K562 (cell line): ENCODE measurements around the gene PIH1D1. TPM values are rescaled to one million over a fixed set of nuclear protein-coding genes. Genes with fewer than 3 reads are reported as not detected.
A peak's percentile ranks its signal among the peaks of the same experiment; 100 is the strongest.

ENCODE experiments used
- CREB3 ChIP-seq: fragments of 450-650 bp; conservative IDR thresholded peaks from 2 replicates; pipeline ENCODE4 v1.6.1; 2016; ENCODE audit warnings: missing genetic modification characterization, low read depth, mild to moderate bottlenecking, missing compliant biosample characterization, moderate library complexity
- EP300 ChIP-seq: IDR thresholded peaks from 2 replicates; pipeline ENCODE4 v1.6.1; 2012; ENCODE audit warnings: low read length, improper control_type of control experiment
- ETV5 ChIP-seq: sonication (generic); formaldehyde crosslinking; IDR thresholded peaks from 2 replicates; pipeline ENCODE4 v1.4.0; 2020; ENCODE audit warnings: low read depth, mild to moderate bottlenecking, missing genetic modification reagents
- FOXK1 ChIP-seq: sonication (generic); formaldehyde crosslinking; IDR thresholded peaks from 2 replicates; pipeline ENCODE4 v1.8.0; 2022; ENCODE audit warnings: missing genetic modification reagents, mild to moderate bottlenecking, borderline replicate concordance
- FOXP1 ChIP-seq: sonication (generic); formaldehyde crosslinking; IDR thresholded peaks from 2 replicates; pipeline ENCODE4 v1.8.0; 2022; ENCODE audit warnings: mild to moderate bottlenecking, missing genetic modification reagents
- MCM5 ChIP-seq: fragments of 450-650 bp; IDR thresholded peaks from 2 replicates; pipeline ENCODE4 v1.6.1; 2016; ENCODE audit warnings: low read depth
- PBX2 ChIP-seq, 2 experiments: IDR thresholded peaks in 1 of 2; conservative IDR thresholded peaks in 1 of 2; 2 replicates each; pipeline ENCODE4 v1.6.1; 2016; ENCODE audit warnings: low read depth in 2 of 2, mild to moderate bottlenecking in 1 of 2, missing compliant biosample characterization in 1 of 2, missing genetic modification characterization in 1 of 2, moderate library complexity in 1 of 2
- PRMT5 ChIP-seq: sonication (generic); formaldehyde crosslinking; IDR thresholded peaks from 2 replicates; pipeline ENCODE4 v1.5.0; 2020; ENCODE audit warnings: missing genetic modification reagents
- PRPF4 ChIP-seq: fragments of 200-400 bp; formaldehyde crosslinking; IDR thresholded peaks from one replicate; pipeline ENCODE4 v1.6.1; 2017; ENCODE audit warnings: low read length, low read depth, mild to moderate bottlenecking; ENCODE audit not compliant: insufficient read depth, poor library complexity, severe bottlenecking
- SIRT6 ChIP-seq: IDR thresholded peaks from one replicate; pipeline ENCODE4 v1.6.1; 2012; ENCODE audit warnings: low read depth, mild to moderate bottlenecking, control low read depth, inconsistent platforms, low read length, moderate library complexity
- SP1 ChIP-seq: sonication (generic); formaldehyde crosslinking; IDR thresholded peaks from 2 replicates; pipeline ENCODE4 v1.8.1; 2022; ENCODE audit warnings: mild to moderate bottlenecking, missing genetic modification reagents
- SRSF1 ChIP-seq: fragments of 200-400 bp; formaldehyde crosslinking; IDR thresholded peaks from 2 replicates; pipeline ENCODE4 v1.6.1; 2017; ENCODE audit warnings: mild to moderate bottlenecking, low read depth, low read length, moderate library complexity
- TOE1 ChIP-seq, 2 experiments: fragments of 450-650 bp in 1 of 2; sonication (generic) in 1 of 2; formaldehyde crosslinking in 1 of 2; IDR thresholded peaks; 2 replicates each; pipeline versions ENCODE4 v1.7.1 to v1.8.0; 2016 to 2022; ENCODE audit warnings: borderline replicate concordance in 2 of 2, mild to moderate bottlenecking in 2 of 2, antibody characterized with exemption in 1 of 2, inconsistent platforms in 1 of 2, low read depth in 1 of 2, missing genetic modification reagents in 1 of 2, moderate library complexity in 1 of 2
- TRIM28 ChIP-seq: fragments of 450-650 bp; IDR thresholded peaks from 2 replicates; pipeline ENCODE4 v1.6.1; 2017
- TSC22D4 ChIP-seq: fragments of 450-650 bp; IDR thresholded peaks from 2 replicates; pipeline ENCODE4 v1.6.1; 2016; ENCODE audit warnings: missing genetic modification characterization, missing biosample characterization, control low read depth
- ZBTB34 ChIP-seq: fragments of 250-450 bp; sonication (Bioruptor Pico); IDR thresholded peaks from 2 replicates; pipeline ENCODE4 v1.8.0; 2021; ENCODE audit warnings: mild to moderate bottlenecking, moderate library complexity
- ZNF124 ChIP-seq: sonication (generic); formaldehyde crosslinking; IDR thresholded peaks from 2 replicates; pipeline ENCODE4 v1.8.1; 2022; ENCODE audit warnings: missing genetic modification reagents
- ZNF133 ChIP-seq: fragments of 250-450 bp; sonication (Bioruptor Pico); IDR thresholded peaks from 2 replicates; pipeline ENCODE4 v1.4.0; 2020; ENCODE audit warnings: mild to moderate bottlenecking
- ZNF253 ChIP-seq: fragments of 250-450 bp; sonication (Bioruptor Pico); conservative IDR thresholded peaks from 2 replicates; pipeline ENCODE4 v1.6.1; 2021; ENCODE audit warnings: mild to moderate bottlenecking
- ZNF518B ChIP-seq: fragments of 250-450 bp; sonication (Bioruptor Pico); IDR thresholded peaks from 2 replicates; pipeline ENCODE4 v1.5.0; 2021; ENCODE audit warnings: mild to moderate bottlenecking, moderate library complexity
- ZNF695 ChIP-seq: fragments of 450-650 bp; formaldehyde crosslinking; IDR thresholded peaks from 2 replicates; pipeline ENCODE4 v1.4.0; 2020; ENCODE audit warnings: mild to moderate bottlenecking, moderate library complexity
- polyA plus RNA-seq, 8 experiments: library from polyadenylated mRNA; depleted of rRNA in 4 of 8; stranded (reverse) in 5 of 8; unstranded in 3 of 8; fragments of >200 nt; fragmentation: Nextera tagmentation in 2 of 8; fragmentation: Illumina TruSeq in 1 of 8; extraction: Ambion mirVana in 2 of 8; extraction: Trizol in 1 of 8; gene quantifications; 2 replicates each; pipeline versions ENCODE4 v1.2.1 to v1.2.3, GENCODE V29; 2011 to 2014; ENCODE audit warnings: inconsistent platforms in 1 of 8, missing spikeins in 1 of 8
- total RNA-seq, 7 experiments: library from RNA; depleted of rRNA in 6 of 7; stranded (reverse); fragments of >200 nt in 6 of 7; fragmentation: Illumina TruSeq in 2 of 7; extraction: Trizol in 2 of 7; gene quantifications; 2 replicates each; pipeline versions ENCODE4 v1.2.1 to v1.2.3, GENCODE V29; 2011 to 2021; ENCODE audit warnings: low replicate concordance in 1 of 7

Gene PIH1D1
- total and polyA plus RNA-seq, 9 of the 15 experiments (the other 6 are each of a cell fraction or from before 2014, with no cell fraction given), result 26.5 to 224 (median 137) TPM

- TF ChIP-seq ZNF518B (CRISPR knock-in tag) (no peak), ZNF124 (CRISPR knock-in tag) (no peak), ZBTB34 (CRISPR knock-in tag) (no peak), FOXP1 (CRISPR knock-in tag) (no peak), FOXK1 (no peak), MCM5 (no peak), TOE1 (IDR thresholded peaks at IDR 0.05; ENCODE audit: borderline replicate concordance) (no peak), TOE1 (CRISPR knock-in tag; IDR thresholded peaks at IDR 0.05; ENCODE audit: borderline replicate concordance, low read depth) (no peak), TSC22D4 (tag) (no peak), EP300 (no peak), PBX2 (CRISPR knock-in tag; IDR thresholded peaks at IDR 0.05; ENCODE audit: low read depth) (no peak), PBX2 (tag; conservative IDR thresholded peaks at IDR 0.05; ENCODE audit: low read depth) (no peak), SP1 (CRISPR knock-in tag) (peak; percentile 72), ZNF253 (CRISPR knock-in tag) (no peak), PRMT5 (no peak), SRSF1 (no peak), CREB3 (tag) (no peak), PRPF4 (no peak), ZNF133 (CRISPR knock-in tag) (no peak), ZNF695 (no peak), ETV5 (CRISPR knock-in tag) (no peak), SIRT6 (no peak), TRIM28 (no peak)
Observed at GRCh38 chr19:49431330-49431749, 20.3 kb downstream of the PIH1D1 start (continued).
